GM12874 (cell line): ENCODE data around the gene PPP2R5E.

ENCODE experiments used
- TF ChIP-seq, protein P1 (sequence below): IDR thresholded peaks from 2 replicates; pipeline ENCODE4 v1.5.1; 2011; ENCODE audit warnings: low read depth, mild to moderate bottlenecking, control low read depth, low read length, moderate library complexity; ENCODE audit not compliant: insufficient read depth

The PPP2R5E gene

DNA sequence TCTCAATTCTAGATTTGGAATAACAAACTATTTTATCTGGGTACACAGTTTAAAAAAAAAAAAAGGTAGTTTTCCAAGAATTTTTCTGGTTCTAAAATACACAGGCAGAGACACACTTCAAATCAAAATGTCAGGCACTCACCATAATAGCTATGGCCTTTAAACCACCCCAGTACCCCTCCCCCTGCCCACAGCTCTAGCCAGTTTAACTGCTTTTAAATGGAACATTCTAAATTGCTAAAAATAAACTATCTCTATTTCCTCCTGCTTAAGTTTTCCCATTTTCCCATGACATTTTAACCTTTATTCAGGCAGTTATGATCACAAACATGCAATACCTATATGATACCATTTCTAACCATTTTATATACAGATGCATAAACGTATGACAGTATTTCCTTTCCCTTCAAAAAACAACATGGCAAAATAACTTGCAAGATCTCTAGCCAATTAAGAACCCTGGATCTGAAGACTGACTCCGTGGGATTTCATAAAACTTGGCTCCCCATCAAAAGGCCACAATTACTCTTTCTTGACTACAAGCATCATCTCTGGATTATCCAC lies 46.3 kb downstream of the PPP2R5E start:
- TF ChIP-seq, protein P1, sequence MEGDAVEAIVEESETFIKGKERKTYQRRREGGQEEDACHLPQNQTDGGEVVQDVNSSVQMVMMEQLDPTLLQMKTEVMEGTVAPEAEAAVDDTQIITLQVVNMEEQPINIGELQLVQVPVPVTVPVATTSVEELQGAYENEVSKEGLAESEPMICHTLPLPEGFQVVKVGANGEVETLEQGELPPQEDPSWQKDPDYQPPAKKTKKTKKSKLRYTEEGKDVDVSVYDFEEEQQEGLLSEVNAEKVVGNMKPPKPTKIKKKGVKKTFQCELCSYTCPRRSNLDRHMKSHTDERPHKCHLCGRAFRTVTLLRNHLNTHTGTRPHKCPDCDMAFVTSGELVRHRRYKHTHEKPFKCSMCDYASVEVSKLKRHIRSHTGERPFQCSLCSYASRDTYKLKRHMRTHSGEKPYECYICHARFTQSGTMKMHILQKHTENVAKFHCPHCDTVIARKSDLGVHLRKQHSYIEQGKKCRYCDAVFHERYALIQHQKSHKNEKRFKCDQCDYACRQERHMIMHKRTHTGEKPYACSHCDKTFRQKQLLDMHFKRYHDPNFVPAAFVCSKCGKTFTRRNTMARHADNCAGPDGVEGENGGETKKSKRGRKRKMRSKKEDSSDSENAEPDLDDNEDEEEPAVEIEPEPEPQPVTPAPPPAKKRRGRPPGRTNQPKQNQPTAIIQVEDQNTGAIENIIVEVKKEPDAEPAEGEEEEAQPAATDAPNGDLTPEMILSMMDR: no peak

DNA sequence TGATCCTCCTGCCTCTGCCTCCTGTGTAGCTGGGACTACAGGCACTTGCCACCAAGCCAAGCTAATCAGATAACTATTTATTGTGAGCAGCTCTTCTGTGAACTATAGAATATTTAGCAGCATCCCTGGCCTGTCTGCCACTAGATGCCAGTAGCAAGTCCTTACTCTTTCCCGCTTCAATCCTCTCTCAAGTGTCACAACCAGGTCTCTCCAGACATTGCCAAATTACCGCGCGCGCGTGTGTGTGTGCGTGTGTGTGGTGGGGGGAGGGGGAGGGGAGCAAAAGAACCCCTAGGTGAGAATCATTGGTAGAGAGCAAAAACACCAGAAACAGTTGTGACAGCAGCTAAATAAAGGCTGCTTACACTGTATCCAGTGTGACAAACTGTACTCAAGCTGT lies 49.9 kb downstream of the PPP2R5E start:
- TF ChIP-seq, protein P1: no peak

DNA sequence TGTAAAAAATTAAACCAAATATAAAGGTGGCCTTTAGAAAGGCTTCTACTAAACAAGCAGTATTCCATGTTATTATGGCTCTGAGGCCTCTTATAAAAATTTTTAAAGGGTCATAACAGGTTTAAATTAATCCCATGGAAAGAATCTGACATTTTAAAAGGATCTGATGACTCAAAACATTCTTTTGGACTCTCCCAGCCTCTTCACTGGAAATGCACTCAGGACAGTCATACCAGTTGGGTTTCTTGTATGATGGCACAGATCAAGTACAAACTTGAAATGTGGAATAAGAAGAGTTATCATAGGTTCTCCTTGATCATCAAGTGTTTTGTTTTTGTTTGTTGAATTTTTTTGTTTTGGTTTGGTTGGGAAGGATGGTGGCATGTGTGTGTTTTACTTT lies 50.8 kb downstream of the PPP2R5E start:
- TF ChIP-seq, protein P1: no peak

DNA sequence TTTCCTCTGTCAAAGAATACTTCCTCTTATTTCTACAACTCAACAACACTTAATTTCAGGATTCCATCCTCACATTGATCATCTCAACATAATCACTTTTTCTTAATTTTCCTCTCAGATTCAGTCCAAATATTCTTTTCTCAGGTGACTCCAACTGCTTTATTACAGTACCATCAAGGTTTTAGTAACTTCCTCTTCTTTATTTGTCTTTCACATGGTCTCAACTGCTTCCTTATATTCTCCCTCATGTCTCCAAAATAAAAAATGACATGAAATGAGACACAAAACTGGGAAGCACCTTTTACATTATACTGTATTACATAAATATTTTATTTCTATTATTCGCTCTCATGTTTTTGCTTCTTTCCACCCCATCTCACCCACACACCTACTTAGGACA lies 55.5 kb downstream of the PPP2R5E start:
- TF ChIP-seq, protein P1: no peak

DNA sequence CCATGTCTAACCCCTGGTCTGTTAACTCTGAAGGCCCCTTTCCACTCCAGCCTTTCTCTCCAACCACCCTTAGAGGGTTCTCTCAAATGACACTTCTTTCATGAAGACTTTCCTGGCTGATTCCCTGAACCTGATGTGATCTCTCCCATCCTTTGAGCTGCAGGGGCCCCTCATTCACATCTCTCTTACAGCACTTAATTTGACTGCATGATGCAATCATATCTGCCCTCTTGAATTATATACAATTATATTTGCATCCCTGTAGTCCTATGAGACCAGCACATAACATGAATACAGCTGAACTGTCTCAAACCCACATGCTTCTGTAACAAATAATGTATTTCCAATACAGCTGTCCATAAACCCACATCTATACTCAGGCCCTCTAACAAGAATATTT lies 56.4 kb downstream of the PPP2R5E start:
- TF ChIP-seq, protein P1: no peak

DNA sequence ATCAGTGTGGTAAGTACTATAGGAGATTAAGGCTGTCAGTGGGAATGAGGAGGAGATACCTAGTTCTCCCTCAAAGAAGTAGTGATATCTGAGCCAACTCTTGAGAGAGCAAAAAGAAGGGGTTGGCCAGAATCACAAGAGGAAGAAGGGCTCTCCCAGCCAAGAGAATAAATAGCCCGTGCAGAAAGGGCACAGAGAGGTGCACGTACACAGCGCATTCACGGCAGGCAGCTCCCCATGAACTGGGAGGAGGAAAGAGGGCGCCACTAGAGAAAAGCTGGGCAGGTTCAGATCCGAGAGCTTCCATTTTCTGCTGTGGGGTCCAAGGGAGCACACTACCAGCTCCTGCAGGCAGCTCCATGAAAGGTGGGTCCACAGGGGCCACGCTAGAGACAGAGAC lies 59.9 kb downstream of the PPP2R5E start:
- TF ChIP-seq, protein P1: no peak

DNA sequence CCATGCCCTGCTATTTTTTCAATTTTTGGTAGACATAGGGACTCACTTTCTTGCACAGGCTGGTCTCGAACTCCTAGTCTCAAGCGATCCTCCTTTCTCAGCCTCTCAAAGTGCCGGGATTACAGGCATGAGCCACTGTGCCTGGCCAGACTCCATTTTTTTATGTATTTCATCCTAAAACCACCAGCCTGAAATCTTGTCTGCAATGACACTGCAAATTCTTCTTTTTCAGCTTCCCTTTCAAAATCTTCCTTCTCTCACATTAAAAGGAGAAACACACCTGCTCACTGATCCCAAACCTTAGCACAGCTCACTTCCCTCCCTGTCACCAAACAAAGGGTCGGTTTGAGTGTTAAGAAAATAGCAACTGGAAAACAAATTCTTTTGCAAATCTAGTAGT lies 62.6 kb downstream of the PPP2R5E start:
- TF ChIP-seq, protein P1: no peak

DNA sequence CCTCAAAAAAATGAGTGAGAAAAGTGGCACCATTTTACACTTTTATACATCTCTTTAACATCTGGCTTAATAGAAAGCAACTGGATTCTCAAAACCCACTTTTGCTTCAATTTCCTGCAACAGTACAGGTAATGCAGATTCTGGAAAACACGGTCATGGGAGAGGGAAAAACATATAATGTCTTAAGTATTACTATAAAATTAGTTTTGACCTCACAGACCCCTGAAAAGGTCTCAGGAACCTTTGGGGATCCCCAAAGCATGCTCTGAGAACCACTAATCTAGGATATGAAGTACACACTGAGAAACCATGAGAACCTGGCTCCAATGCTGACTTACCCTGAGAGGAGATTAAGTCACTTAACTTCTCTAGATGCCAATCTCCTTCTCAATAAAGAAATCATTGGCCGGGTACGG lies 64.7 kb downstream of the PPP2R5E start:
- TF ChIP-seq, protein P1: no peak
